ENCODE measurements around the gene SCAMP3.

DNA sequence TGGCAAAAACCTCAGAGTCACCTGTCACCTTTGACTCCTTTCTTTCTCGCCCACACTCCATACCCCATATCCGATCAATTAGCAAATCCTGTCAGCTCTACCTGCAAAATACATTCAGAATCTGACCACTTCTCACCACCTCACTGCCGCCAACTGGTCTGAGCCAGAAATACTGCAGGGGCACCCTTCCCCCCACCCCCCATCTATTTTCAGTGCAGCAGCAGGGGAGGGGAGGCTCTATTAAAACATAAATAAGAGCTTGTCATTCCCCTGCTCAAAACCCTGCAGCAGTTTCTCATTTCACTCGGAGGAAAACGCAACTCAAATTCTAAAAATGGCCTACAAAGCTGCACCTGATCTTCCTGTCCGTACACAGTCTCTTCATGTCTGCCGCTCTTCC, 35.2 kb upstream of the SCAMP3 start:
- TF ChIP-seq, protein P1, sequence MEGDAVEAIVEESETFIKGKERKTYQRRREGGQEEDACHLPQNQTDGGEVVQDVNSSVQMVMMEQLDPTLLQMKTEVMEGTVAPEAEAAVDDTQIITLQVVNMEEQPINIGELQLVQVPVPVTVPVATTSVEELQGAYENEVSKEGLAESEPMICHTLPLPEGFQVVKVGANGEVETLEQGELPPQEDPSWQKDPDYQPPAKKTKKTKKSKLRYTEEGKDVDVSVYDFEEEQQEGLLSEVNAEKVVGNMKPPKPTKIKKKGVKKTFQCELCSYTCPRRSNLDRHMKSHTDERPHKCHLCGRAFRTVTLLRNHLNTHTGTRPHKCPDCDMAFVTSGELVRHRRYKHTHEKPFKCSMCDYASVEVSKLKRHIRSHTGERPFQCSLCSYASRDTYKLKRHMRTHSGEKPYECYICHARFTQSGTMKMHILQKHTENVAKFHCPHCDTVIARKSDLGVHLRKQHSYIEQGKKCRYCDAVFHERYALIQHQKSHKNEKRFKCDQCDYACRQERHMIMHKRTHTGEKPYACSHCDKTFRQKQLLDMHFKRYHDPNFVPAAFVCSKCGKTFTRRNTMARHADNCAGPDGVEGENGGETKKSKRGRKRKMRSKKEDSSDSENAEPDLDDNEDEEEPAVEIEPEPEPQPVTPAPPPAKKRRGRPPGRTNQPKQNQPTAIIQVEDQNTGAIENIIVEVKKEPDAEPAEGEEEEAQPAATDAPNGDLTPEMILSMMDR (IDR thresholded peaks at IDR 0.05) = no peak
- TF ChIP-seq EP300 (IDR thresholded peaks at IDR 0.05) = no peak
- no peak for TF ChIP-seq POLR2A (IDR thresholded peaks at IDR 0.05)

Measured in stomach (tissue), 4 donors.